H1 (cell line): ENCODE data around the gene MFRP. TPM values are rescaled to one million over a fixed set of nuclear protein-coding genes. Genes with fewer than 3 reads are reported as not detected.

Source experiments
- BRCA1 ChIP-seq: IDR thresholded peaks from 2 replicates; pipeline ENCODE4 v1.6.1; 2012; ENCODE audit warnings: low read depth, low read length, improper control_type of control experiment
- SP2 ChIP-seq: IDR thresholded peaks from 2 replicates; pipeline ENCODE4 v1.6.1; 2012; ENCODE audit warnings: mild to moderate bottlenecking, low read length, inconsistent platforms
- TBP ChIP-seq: IDR thresholded peaks from 2 replicates; pipeline ENCODE4 v1.6.1; 2011; ENCODE audit warnings: low read depth, low read length, improper control_type of control experiment
- polyA plus RNA-seq, 7 experiments: library from polyadenylated mRNA; depleted of rRNA in 3 of 7; stranded (reverse) in 5 of 7; unstranded in 2 of 7; fragments of >200 nt in 5 of 7; fragments of 200-250 nt in 2 of 7; gene quantifications; 1 replicate in 5 of 7; 2 replicates in 1 of 7; 4 replicates in 1 of 7; pipeline versions ENCODE4 v1.2.1 to v1.2.3, GENCODE V29; 2011 to 2013; ENCODE audit warnings: missing spikeins in 2 of 7, mixed read lengths in 2 of 7
- total RNA-seq: library from RNA; stranded (reverse); fragmentation: NEBNext Ultra II Directional; extraction: Animal tissue kit (Norgen Biotek cat#: 25700); gene quantifications from 2 replicates; pipeline ENCODE4 v1.2.1, GENCODE V29; 2021

The MFRP gene
- total and polyA plus RNA-seq, 2 of the 8 experiments (the other 6 are each of a cell fraction or from before 2014, with no cell fraction given): 0.02 TPM; not detected in 1

- TF ChIP-seq BRCA1 (no peak), SP2 (no peak), TBP (no peak)
Observed at GRCh38 chr11:119322921-119323531, 23.5 kb downstream of the MFRP start (continued).
